ENCODE data around the gene SAA1.

The SAA1 gene

DNA sequence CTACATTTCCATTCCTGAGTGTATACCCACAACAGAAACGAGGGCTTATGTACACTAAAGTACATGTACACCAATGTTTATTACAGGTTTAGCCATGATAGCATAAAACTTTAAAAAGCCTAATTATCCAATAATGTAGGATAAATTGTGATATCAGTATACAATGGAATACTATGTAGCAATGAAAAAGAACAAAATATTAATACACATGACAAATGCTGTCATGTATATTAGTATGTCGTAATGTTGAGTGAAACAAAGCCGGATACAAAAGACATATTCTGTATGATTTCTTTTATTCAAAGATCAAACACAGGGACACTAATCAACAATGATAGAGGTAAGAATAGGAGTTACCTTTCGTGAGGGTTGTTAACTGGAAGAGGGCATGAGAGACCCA is 32.2 kb upstream of the SAA1 start:
- POLR2A ChIA-PET: no interaction called here
- Histone ChIP-seq H3K4me3 (ENCODE audit: low read depth, low read length) (no peak overlapping the region), H3K36me3 (ENCODE audit: control insufficient read depth in 2 of 2, insufficient read depth in 1 of 2, low read length in 2 of 2) (no peaks in the 10 kb centered on the region), H3K4me1 (ENCODE audit: control insufficient read depth, insufficient read depth, low read length) (no peaks in the 10 kb centered on the region), H3K9me3 (ENCODE audit: control insufficient read depth, insufficient read depth, low read depth, low read length) (no peaks in the 10 kb centered on the region), H3K27ac (ENCODE audit: extremely low read depth, low read depth, low read length) (no peak overlapping the region)
- TF ChIP-seq, protein P1, sequence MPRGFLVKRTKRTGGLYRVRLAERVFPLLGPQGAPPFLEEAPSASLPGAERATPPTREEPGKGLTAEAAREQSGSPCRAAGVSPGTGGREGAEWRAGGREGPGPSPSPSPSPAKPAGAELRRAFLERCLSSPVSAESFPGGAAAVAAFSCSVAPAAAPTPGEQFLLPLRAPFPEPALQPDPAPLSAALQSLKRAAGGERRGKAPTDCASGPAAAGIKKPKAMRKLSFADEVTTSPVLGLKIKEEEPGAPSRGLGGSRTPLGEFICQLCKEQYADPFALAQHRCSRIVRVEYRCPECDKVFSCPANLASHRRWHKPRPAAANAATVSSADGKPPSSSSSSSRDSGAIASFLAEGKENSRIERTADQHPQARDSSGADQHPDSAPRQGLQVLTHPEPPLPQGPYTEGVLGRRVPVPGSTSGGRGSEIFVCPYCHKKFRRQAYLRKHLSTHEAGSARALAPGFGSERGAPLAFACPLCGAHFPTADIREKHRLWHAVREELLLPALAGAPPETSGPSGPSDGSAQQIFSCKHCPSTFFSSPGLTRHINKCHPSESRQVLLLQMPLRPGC (tag by site-specific recombination; IDR thresholded peaks at IDR 0.05): no peak
- TF ChIP-seq ZNF146 (tag by site-specific recombination; IDR thresholded peaks at IDR 0.05): peak; percentile 67; the same call in 1 of the 2 replicates
- no peak for TF ChIP-seq ZBTB17 (tag by site-specific recombination; IDR thresholded peaks at IDR 0.05)
- no peak for TF ChIP-seq ZNF280D (tag by site-specific recombination; IDR thresholded peaks at IDR 0.05)
- TF ChIP-seq, protein P2, sequence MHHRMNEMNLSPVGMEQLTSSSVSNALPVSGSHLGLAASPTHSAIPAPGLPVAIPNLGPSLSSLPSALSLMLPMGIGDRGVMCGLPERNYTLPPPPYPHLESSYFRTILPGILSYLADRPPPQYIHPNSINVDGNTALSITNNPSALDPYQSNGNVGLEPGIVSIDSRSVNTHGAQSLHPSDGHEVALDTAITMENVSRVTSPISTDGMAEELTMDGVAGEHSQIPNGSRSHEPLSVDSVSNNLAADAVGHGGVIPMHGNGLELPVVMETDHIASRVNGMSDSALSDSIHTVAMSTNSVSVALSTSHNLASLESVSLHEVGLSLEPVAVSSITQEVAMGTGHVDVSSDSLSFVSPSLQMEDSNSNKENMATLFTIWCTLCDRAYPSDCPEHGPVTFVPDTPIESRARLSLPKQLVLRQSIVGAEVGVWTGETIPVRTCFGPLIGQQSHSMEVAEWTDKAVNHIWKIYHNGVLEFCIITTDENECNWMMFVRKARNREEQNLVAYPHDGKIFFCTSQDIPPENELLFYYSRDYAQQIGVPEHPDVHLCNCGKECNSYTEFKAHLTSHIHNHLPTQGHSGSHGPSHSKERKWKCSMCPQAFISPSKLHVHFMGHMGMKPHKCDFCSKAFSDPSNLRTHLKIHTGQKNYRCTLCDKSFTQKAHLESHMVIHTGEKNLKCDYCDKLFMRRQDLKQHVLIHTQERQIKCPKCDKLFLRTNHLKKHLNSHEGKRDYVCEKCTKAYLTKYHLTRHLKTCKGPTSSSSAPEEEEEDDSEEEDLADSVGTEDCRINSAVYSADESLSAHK (tag by site-specific recombination; IDR thresholded peaks at IDR 0.05): no peak
- no peak for TF ChIP-seq ZNF530 (tag by site-specific recombination; IDR thresholded peaks at IDR 0.05; ENCODE audit: low read depth)
- CTCF ChIA-PET: interaction anchor here (0.6 to 1.9 kb wide), 3 partner anchors 10 to 502 kb away, joined by 3 to 15 read pairs (median 3); no protein-coding TSS in a partner anchor

DNA sequence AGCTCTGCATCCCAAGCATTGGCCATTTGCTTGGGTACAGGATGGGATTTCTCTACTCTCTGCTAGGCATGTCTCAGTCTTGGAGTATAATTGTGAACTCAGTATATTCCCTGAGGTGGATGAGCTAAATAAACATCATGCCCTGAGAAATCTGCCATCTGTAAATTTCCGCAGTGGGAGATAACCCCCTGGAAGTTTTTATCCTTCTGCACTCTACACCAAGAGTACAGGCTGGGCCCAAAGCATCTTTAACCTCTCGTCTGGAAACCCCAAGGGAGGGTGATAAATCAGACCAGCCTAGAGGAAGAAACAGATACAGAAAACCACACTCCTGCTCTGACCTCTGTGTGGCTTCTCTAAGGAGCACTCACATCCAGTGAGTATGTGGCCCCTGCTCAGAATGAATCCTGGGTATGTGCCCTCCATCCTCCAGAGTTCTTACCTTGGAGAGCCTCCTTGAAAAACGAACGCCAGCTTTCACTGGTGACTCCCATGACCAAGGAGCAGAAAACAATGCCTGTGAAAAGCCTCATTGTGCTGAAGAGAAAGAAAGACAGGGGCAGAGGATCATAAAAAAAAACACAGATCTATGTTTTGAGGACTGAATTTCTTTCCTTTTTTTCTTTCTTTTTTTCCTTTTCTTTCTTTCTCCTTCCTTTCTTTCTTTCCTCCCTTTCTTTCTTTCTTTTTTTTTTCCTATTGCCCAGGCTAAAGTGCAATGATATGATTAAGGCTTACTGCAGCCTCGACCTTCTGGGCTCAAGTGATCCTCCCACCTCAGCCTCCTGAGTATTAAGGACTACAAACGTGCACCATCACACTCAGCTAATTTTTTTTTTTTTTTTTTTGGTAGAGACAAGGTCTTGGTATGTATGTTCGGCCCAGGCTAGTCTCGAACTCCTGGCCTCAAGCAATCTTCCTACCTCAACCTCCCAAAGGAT is 30.4 kb upstream of the SAA1 start:
- POLR2A ChIA-PET: no interaction called here
- TF ChIP-seq ZIC2 (tag by site-specific recombination; IDR thresholded peaks at IDR 0.05) (peak; percentile 34), GLIS1 (tag by site-specific recombination; IDR thresholded peaks at IDR 0.05) (peak; percentile 96), ZBTB17 (tag by site-specific recombination; IDR thresholded peaks at IDR 0.05) (peak; percentile 70), ZNF510 (tag by site-specific recombination; IDR thresholded peaks at IDR 0.05; ENCODE audit: insufficient replicate concordance) (no peak)
- Histone ChIP-seq H3K4me3 (ENCODE audit: low read depth, low read length) (no peak overlapping the region), H3K4me1 (ENCODE audit: control insufficient read depth, insufficient read depth, low read length) (no peaks in the 10 kb centered on the region), H3K27ac (ENCODE audit: extremely low read depth, low read depth, low read length) (no peak overlapping the region), H3K36me3 (ENCODE audit: control insufficient read depth in 2 of 2, insufficient read depth in 1 of 2, low read length in 2 of 2) (no peaks in the 10 kb centered on the region), H3K9me3 (ENCODE audit: control insufficient read depth, insufficient read depth, low read depth, low read length) (no peaks in the 10 kb centered on the region)
- CTCF ChIA-PET: interaction anchor here (0.6 to 1.9 kb wide), 3 partner anchors 8 to 160 kb away, joined by 3 to 15 read pairs (median 3); no protein-coding TSS in a partner anchor

DNA sequence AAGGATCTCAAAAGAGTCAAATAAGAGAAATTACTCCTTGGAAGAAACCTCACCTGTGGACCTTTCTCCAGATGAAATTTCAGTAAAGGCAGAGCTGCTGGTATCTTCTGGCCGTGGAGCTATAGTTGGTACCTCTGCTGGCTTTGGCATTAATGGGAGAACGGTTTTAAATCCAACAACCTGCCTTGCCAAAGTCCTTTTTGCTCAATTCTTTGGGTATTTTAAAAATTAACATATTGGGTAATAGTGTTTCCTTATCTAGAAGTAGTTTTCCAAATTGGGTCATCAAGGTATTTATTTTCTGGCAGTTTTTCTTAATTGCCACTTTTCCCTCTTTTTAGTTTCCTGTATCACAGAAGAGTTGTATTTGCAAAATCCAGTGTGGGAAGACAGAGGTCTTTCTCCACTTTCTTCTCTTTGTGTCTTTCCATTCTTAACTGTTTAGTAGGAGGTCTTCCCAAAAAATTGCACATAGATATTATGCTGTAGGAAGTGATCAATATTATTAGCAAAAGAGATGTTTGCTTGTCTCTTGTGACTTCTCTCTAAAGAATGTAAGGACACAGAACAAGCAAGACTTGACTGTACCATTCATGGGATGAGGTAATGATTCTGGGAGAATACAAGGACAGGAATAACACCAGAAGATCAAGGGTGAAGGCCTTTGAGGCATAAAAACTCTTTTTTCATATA is 29.3 kb upstream of the SAA1 start, which contains the start of gene SAA4:
Gene SAA4 (minus strand): TSS at position 139 of the 693 bp plus-strand sequence. CDS start 876 bp downstream, outside the sequence.
- ChIA-PET POLR2A (no interaction called here), CTCF (interaction anchor here (0.6 kb wide), 1 partner anchor 648 kb away, joined by 3 read pairs; no protein-coding TSS in a partner anchor)
- no peak within 1 kb of the TSS for H3K27ac ChIP-seq (ENCODE audit: extremely low read depth, low read depth, low read length)
- H3K4me1 ChIP-seq (ENCODE audit: control insufficient read depth, insufficient read depth, low read length): no peaks in the 10 kb centered on the region
- H3K36me3 ChIP-seq (ENCODE audit: control insufficient read depth in 2 of 2, insufficient read depth in 1 of 2, low read length in 2 of 2): no peaks in the 10 kb centered on the region
- H3K4me3 ChIP-seq (ENCODE audit: low read depth, low read length): no peak within 1 kb of the TSS
- H3K9me3 ChIP-seq (ENCODE audit: control insufficient read depth, insufficient read depth, low read depth, low read length): no peaks in the 10 kb centered on the region
- no peak for TF ChIP-seq OSR2 (tag by site-specific recombination; IDR thresholded peaks at IDR 0.05)
- TF ChIP-seq ZNF175 (tag by site-specific recombination; IDR thresholded peaks at IDR 0.05): no peak
- no peak for TF ChIP-seq ZNF610 (tag by site-specific recombination; IDR thresholded peaks at IDR 0.05; ENCODE audit: borderline replicate concordance)
- TF ChIP-seq ZBTB1 (tag by site-specific recombination; IDR thresholded peaks at IDR 0.05): no peak
- TF ChIP-seq ZNF623 (tag by site-specific recombination; IDR thresholded peaks at IDR 0.05): no peak
- TF ChIP-seq, protein P3, sequence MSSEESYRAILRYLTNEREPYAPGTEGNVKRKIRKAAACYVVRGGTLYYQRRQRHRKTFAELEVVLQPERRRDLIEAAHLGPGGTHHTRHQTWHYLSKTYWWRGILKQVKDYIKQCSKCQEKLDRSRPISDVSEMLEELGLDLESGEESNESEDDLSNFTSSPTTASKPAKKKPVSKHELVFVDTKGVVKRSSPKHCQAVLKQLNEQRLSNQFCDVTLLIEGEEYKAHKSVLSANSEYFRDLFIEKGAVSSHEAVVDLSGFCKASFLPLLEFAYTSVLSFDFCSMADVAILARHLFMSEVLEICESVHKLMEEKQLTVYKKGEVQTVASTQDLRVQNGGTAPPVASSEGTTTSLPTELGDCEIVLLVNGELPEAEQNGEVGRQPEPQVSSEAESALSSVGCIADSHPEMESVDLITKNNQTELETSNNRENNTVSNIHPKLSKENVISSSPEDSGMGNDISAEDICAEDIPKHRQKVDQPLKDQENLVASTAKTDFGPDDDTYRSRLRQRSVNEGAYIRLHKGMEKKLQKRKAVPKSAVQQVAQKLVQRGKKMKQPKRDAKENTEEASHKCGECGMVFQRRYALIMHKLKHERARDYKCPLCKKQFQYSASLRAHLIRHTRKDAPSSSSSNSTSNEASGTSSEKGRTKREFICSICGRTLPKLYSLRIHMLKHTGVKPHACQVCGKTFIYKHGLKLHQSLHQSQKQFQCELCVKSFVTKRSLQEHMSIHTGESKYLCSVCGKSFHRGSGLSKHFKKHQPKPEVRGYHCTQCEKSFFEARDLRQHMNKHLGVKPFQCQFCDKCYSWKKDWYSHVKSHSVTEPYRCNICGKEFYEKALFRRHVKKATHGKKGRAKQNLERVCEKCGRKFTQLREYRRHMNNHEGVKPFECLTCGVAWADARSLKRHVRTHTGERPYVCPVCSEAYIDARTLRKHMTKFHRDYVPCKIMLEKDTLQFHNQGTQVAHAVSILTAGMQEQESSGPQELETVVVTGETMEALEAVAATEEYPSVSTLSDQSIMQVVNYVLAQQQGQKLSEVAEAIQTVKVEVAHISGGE (tag by site-specific recombination; conservative IDR thresholded peaks at IDR 0.05; ENCODE audit: low read depth): no peak
